LNCaP clone FGC (cell line): ENCODE measurements around the gene CNST.

Source experiments
- DNase-seq: peaks from one replicate; pipeline ENCODE4 v3.0.0-alpha.2; 2011; ENCODE audit warnings: low read depth
- H3K4me3 ChIP-seq: 2 replicates; pipeline ENCODE4 v1.5.1; 2011; ENCODE audit warnings: mild to moderate bottlenecking, low read depth, low read length, control low read depth
- TF ChIP-seq, protein P1 (sequence below): IDR thresholded peaks from 2 replicates; pipeline ENCODE4 v1.5.1; 2012; ENCODE audit warnings: mild to moderate bottlenecking; ENCODE audit not compliant: control insufficient read depth, insufficient read depth; ENCODE audit errors: extremely low read depth

The CNST gene

DNA sequence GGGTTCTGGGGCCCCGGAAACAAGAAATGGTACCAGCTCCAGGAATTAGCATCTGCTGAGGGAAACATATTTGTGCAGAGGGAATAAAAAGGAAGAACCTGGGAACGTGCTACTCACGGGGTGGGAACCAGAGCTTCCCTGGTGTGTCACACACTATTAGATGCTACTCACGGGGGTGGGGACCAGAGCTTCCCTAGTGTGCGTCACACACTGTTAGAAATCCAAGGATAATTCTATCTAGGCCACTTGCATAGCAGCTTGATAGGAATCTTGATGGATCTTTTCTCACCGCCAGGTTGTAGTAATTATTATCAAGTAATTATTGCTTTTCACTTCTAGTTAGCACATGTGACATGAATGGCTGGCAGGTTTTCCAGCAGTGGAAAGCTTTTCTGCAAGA is 103.4 kb downstream of the CNST start:
- TF ChIP-seq, protein P1, sequence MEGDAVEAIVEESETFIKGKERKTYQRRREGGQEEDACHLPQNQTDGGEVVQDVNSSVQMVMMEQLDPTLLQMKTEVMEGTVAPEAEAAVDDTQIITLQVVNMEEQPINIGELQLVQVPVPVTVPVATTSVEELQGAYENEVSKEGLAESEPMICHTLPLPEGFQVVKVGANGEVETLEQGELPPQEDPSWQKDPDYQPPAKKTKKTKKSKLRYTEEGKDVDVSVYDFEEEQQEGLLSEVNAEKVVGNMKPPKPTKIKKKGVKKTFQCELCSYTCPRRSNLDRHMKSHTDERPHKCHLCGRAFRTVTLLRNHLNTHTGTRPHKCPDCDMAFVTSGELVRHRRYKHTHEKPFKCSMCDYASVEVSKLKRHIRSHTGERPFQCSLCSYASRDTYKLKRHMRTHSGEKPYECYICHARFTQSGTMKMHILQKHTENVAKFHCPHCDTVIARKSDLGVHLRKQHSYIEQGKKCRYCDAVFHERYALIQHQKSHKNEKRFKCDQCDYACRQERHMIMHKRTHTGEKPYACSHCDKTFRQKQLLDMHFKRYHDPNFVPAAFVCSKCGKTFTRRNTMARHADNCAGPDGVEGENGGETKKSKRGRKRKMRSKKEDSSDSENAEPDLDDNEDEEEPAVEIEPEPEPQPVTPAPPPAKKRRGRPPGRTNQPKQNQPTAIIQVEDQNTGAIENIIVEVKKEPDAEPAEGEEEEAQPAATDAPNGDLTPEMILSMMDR = no peak
- DNase-seq = no peak
- no peak overlapping the region for H3K4me3 ChIP-seq

DNA sequence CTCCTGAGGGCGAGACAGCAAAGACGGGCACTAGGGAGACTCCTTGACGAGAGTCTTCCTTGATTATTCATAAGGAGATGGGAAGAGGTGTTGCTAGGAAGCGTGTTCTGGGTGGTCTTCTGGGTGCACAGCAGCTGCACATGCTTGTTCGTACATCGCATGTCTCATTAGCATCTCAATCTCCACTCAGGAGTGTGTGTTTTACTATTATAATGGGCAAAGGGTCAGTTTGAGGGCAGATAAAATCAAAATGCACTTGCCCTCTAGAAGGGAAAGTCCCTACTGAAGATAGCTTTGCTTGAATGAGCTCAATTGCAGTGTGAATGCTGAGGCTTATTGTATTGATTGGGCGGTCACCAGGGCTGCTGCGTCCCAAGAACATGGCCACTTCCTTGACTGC is 107.8 kb downstream of the CNST start:
- no peak overlapping the region for H3K4me3 ChIP-seq
- DNase-seq = no peak
- TF ChIP-seq, protein P1 = no peak

- TF ChIP-seq, protein P1 = no peak
- no peak for DNase-seq
- H3K4me3 ChIP-seq = no peak overlapping the region
Observed at GRCh38 chr1:246677842-246678241, 111.6 kb downstream of the CNST start.

DNA sequence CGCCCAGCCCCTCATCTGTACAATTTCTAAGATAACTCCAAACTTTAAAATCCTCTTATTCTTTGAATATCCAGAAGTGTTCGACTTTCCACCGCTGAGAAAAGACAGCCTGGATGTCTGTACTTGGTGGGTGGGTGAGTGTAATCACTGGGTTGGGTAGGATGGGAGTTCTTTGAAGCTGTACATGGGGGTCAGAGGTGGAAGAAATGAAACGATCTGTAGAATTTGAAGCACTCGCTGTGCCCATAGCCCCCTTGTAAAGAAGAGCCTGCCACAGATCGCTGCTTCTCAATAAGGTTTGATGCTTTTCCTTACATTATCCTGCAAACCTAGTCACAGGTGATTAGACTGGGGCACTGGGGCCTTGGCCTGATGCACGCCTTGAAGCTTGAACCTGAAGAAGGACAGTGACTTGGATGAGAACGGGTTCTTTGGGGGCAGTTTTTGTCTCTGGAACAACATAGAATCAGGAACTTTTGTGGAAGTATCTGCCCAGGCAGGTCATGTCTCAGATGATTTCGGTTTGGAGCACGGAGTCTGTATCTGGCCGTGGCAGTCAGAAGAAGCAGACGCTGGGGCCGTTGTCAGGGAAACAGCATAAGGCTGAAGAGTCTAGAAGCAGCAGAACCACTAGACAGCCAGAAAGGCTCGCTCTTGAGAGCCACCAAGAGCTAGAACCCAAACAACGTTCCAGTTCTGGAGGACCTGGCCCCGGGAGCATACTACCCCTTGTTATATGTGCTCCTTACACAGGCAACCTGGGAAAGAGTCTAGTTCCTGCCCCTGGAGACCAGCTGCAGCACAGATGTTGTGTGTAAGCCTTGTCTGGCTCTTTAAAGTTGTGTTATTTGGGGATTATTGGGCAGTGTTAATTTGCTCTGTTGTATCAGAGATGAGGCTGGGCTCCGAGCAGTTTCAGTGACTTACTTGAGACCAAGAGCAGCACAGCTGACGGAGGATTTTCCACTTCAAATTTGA is 112.8 kb downstream of the CNST start:
- TF ChIP-seq, protein P1 = no peak
- DNase-seq = no peak
- no peak overlapping the region for H3K4me3 ChIP-seq

DNA sequence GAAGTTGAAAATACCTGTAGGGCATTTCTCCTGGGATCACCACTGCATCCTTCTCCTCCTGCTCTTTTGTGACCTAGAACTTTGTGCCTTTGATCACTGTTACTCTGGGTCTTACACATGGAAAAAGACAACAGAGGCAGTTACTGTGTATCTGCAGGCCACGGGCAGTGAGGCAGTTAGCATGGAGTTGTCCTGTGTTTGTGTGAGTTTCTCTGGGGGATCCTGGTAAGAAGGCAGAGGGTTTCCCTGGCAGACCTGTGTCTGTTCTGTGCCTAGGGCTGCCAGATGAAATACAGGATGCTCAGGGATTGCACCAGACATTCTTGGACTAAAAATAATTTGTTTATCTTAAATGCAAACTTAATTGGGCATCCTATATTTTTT is 113.5 kb downstream of the CNST start:
- TF ChIP-seq, protein P1 = no peak
- no peak for DNase-seq
- H3K4me3 ChIP-seq = no peak overlapping the region

DNA sequence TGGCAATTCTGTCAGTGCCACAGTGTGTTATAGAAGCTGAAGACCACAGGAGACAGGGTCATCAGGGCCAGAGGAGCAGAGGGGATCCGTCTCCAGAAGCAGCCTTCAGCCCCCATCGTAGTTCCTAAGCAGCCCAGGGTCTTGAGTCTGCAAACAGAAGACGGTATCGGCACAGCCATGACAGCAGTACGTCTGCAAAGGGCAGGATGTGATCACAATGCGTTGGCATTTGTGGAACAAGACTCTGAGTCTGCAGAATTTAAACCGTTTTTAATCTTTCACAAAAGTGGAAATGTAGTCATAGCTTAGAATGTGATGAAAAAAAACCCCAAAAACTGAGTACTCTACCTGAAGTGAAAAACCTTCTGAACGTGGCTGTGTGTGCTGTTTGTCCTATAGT is 113.9 kb downstream of the CNST start:
- DNase-seq = no peak
- TF ChIP-seq, protein P1 = no peak
- no peak overlapping the region for H3K4me3 ChIP-seq
